IMR-90 (cell line): ENCODE measurements around the gene PHGDH.

ENCODE experiments used
- FOS ChIP-seq: fragments of 150-350 bp; IDR thresholded peaks from 2 replicates; pipeline ENCODE4 v1.6.1; 2016; ENCODE audit warnings: low read depth, low read length
- POLR2A ChIP-seq: IDR thresholded peaks from 2 replicates; pipeline ENCODE4 v1.6.1; 2012; ENCODE audit warnings: mild to moderate bottlenecking, low read depth, low read length
- RFX5 ChIP-seq: IDR thresholded peaks from 2 replicates; pipeline ENCODE4 v1.8.0; 2012; ENCODE audit warnings: low read depth, mild to moderate bottlenecking, low read length, moderate library complexity
- SMC3 ChIP-seq: fragments of 150-350 bp; IDR thresholded peaks from 2 replicates; pipeline ENCODE4 v1.6.1; 2016; ENCODE audit warnings: low read depth, mild to moderate bottlenecking, antibody characterized with exemption, low read length, moderate library complexity
- TF ChIP-seq, protein P1 (sequence below): conservative IDR thresholded peaks from 2 replicates; pipeline ENCODE4 v1.5.1; 2012; ENCODE audit warnings: mild to moderate bottlenecking, low read depth, low read length, improper control_type of control experiment

DNA sequence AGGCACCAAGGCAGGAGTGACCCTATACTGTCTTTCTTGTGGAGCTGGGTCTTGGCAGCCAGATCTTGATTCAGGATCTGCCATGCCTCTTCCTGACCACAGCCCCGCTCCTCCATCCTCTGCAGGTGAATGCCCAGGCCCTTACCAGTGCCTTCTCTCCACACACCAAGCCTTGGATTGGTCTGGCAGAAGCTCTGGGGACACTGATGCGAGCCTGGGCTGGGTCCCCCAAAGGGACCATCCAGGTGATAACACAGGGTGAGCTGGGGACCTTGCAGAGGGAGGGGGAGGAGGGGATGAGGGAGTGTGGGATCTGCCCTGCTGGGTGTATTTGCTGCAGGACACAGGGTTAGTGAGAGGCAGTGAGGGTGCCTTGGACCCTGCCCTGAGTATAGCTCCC, 28.5 kb downstream of the PHGDH start:
- TF ChIP-seq POLR2A (no peak), FOS (no peak), SMC3 (no peak), RFX5 (no peak)
- TF ChIP-seq, protein P1, sequence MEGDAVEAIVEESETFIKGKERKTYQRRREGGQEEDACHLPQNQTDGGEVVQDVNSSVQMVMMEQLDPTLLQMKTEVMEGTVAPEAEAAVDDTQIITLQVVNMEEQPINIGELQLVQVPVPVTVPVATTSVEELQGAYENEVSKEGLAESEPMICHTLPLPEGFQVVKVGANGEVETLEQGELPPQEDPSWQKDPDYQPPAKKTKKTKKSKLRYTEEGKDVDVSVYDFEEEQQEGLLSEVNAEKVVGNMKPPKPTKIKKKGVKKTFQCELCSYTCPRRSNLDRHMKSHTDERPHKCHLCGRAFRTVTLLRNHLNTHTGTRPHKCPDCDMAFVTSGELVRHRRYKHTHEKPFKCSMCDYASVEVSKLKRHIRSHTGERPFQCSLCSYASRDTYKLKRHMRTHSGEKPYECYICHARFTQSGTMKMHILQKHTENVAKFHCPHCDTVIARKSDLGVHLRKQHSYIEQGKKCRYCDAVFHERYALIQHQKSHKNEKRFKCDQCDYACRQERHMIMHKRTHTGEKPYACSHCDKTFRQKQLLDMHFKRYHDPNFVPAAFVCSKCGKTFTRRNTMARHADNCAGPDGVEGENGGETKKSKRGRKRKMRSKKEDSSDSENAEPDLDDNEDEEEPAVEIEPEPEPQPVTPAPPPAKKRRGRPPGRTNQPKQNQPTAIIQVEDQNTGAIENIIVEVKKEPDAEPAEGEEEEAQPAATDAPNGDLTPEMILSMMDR, result no peak
